NK-92 (cell line): ENCODE results near the gene CTSV.
"Not testable (repeated sequence)": the region's sequence is repeated elsewhere in the genome, so short reads cannot be mapped to it uniquely, and the experiment has no call there.

Experiments used
- DNase-seq: peaks from one replicate; lab custom pipeline; 2025; ENCODE audit not compliant: unreplicated experiment; lab: John Stamatoyannopoulos, UW

The CTSV gene

DNA sequence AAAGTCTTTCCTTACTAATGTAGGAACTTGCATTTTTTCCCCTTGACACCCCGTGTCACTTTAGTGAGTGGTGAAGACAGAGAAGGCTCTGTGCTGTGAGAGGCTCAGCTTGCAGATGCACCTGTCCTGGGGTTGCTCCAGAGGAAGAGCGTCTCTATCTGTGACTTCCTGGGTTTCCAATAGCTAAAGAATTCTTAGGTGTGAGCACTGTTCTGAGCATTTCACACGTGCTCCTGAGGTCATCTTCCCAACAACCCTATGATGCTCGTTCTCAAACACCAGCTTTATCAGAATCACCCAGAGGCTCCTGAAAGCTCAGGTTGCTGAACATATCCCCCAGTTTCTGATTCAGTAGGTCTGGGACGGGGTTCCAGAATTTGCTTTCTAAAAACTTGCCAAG, 6.4 kb upstream of the CTSV start:
- no peak for DNase-seq

DNA sequence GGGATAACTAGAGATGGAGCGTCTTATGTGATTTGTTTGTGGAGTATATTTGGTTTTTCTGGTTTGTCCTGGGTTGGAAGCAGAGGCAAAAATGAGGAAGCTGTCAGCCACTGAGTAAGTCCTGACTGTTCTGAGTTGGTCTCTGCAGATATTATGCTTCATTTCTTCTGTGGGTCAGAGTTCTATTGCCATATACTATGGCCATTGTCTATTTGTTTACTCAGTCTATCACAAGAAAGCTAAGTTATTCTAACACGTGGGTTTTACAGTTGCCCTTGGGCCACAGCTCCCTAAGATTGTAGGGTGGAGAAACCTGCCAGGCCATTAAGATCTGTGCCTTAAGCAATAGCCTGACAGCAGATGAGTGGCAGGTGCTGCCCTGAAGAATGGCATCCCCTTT, 3.0 kb upstream of the CTSV start:
- no peak for DNase-seq

DNA sequence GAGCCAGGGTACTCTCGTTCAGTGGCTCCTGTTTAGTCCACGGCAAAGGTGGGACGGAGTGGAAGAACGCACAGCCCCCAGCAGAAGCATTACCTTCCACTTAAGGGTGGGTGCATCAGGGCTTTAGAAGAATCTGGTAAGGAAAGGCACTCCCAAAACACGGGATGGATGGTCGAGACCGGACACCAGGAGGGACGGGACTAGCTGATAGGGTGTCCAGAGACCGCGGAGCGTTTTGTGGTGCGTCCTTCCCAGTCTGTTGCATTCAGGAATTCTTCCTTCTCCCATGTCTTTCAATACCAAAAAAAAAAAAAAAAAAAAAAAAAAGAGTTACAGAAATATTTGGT, 545 bp upstream of the CTSV start:
- DNase-seq = no peak

DNA sequence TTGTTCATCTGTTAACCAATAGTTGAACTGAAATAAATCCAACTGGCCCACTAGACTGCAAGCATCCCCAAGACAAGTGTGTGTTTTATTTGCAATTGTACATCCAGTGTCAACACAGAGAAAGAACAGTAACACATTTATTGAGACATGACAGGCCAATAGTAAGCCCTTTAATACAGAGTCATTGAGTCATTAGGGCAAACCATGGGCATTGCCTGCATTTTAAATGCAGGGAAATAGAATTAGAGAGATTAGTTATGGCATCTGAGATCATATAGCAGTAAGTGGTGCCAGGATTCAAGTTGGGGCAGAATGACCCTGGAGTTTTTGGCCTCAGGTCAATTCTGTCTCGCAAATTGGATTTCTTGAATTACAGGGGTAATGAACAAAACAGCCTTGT, 15.4 kb downstream of the CTSV start:
- not testable (repeated sequence) for DNase-seq

DNA sequence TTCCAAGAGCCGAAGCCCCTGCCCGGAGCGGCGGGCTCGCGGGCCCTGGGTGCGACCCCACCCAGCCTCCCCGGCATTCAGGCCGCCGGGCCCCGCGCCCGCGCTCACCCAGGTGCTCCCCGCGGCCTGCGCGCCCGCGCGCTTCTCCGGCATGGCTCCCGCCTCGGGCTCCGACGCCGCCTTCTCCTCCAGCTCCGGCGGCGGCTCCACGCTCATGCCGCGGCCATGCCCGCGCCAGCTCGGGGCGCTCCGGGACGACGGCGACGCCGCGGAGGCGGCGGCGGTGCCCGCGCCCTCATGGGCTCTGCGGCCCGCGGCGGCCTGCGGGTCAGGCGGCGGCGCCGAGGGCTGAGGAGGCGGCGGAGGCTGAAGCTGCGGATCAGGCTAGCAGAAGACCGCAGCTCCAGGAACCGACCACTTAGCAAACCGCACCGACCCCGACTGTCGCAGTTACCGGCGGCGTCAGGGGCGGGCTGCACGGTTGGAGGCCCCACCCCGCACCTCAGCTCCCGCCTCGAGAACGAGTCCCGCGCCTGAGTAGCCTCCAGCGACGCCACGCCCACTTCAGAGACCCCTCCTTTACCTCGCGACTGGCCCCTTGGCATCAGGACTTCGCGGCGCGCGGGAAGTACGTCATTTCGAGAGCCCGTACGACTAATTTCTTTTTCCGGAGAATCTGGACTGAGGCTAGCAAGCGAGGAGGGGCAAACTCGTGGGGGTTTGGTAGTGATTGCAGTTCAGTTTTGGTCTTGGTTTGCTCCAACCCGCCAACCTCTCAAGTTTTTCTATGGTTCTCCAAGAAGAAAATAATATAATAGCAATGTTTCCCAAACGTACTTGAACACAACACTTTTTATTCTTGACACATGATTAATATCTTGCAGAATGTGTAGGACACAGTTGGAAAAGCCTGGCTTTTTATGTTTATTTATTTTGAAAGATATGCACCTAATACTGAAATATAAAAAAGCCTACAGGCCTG, 25.5 kb downstream of the CTSV start:
- DNase-seq = not testable (repeated sequence)

DNA sequence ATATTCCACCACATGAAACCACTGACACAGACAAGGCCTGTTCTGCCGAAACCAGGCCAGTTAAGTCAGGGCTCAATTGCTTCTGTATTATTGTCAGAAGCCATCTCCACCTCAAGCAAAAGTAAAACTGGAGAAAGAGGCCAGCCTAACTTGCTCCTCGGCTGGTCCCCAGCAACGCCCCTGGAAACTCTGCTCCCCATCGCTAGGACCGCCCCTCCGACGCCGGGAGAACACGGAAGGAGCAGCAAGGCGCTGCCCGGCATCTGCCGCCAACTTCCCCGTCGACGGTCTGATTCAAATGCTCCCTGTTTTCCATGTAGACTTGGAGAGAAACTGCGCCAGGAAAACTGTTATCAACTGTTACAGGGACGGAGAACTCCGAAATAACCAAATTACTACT, 26.3 kb downstream of the CTSV start:
- not testable (repeated sequence) for DNase-seq

DNA sequence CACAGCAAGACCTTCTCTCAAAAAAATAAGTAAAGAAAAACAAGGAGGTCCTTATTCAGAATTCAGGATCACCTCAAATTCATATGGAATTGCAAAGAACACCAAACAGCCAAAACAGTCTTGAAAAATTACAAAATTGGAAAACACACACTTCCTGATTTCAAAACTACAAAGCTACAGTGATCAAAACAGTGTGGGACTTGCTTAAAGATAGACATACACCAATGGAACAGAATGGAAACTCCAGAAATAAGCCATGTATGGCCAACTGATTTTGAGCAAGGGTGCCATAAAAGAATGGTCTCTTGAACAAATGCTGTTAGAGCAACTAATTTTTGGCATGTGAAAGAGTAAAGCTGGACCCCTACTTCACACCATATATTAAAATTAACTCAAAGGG, 36.7 kb downstream of the CTSV start:
- not testable (repeated sequence) for DNase-seq

DNA sequence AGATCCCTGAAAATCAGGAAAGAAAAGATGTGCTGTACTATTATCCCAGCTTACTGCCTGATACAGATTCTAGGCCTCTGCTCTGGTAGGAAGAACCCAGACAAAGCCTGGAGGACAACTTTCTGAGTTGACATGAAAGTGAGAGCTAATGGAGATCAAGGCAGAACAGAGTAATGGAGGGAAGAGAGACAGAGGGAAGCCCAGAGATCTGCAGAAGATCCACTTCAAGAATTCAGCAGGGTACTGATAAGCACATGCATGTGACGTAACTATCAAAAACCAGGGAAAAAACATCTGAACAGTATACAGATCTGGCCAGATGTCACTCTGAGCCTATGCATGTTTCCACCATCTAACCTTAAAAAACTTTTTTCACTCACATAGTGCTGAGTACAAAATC, 37.6 kb downstream of the CTSV start:
- not testable (repeated sequence) for DNase-seq

DNA sequence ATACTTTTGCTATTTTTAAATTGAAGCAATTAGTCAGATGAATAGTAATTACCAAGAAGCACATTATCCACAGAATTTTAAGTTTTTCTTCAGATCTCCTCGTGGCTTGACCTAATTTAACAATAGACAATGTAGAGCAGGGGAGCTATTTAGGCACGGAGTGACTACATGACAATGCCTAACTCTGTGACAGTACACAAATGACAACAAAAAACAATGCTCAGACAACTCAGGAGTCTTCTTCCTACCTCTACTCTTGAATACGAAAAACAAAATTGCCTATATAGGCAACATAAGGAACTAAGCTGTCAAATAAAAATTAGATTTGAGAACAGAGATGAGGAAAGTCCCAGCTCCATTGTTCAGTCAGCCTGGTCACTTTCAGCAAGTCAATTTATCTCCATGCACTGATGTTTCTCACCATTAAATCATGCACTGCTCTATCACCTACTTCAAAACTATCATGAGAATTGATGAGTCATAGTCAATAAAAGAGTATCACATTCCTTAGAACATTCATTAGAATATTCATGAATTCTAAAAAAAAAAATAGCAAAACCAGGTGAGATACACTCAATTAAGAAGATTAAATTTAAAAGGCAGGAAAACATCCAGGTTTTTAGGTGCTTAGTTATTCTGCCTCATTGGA, 38.7 kb downstream of the CTSV start:
- not testable (repeated sequence) for DNase-seq

DNA sequence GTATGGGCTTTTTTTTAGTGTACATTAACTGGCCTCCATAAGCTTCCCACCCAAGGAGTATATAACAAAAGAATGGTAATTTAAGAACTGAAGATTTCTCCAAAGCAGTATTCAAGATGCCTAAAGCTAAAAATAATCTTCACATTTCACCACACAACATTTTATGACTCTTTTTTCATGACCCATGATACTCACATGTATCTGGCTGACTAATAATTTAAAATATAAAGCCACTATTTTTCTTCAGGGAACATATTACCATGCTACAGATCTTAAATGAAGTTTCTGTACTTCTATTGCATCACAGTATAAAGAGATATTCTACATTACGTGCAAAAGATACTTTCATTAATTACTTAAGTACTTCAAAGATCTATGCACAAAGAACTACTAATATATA, 39.2 kb downstream of the CTSV start:
- not testable (repeated sequence) for DNase-seq

DNA sequence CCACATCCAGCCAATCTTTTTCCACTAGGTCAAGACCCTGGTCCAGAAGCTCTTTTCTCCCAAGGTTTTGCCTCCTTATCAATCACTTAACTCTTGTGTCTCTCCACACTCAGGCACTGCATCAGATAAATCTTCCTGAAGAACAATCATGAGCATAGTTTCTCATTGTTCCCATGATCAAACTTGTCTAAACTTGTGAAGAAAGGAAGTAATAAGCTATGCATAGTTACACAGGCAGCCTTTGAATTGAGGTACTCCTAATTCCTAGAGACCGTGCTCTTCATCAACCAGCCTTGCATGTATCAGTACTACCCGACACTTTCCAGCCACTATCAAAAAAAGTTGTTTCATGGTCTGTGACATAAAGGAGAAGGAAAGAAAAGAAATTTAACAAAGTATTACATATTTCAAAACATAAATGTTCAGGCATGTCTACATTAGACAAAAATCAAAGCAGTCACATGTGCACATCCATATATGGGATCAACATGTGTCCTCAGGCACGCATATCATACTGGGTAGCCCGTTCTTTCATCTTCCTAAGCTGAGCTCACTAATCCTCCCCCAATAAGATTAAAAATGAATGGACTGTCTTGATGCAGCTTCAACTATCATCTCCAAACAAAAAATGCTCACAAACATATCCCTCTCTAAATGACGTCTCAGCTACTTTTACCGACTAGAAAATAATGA, 41.8 kb downstream of the CTSV start:
- DNase-seq = not testable (repeated sequence)

DNA sequence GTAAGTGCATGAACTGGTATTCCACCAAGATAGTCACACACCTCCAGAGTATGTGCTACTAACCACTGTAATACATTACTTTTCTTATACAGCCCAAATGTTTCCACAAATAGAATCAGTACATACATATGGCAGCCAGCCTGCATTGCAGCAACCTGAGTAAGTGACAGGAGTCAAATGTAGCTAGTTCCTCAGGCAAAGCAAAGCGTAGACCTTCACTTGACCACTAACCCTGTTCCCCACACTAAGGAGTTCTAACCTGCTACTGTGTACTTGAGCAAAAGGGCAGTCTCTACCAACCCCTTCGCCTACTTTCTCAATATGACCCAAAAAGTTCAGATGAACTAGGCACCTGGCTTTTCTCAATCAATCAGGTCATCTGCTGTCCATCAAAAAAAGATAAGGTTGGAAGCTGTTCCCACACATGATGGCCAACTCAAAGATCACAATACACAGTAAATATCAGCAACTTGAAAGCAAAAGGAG, 44.4 kb downstream of the CTSV start:
- DNase-seq = not testable (repeated sequence)

DNA sequence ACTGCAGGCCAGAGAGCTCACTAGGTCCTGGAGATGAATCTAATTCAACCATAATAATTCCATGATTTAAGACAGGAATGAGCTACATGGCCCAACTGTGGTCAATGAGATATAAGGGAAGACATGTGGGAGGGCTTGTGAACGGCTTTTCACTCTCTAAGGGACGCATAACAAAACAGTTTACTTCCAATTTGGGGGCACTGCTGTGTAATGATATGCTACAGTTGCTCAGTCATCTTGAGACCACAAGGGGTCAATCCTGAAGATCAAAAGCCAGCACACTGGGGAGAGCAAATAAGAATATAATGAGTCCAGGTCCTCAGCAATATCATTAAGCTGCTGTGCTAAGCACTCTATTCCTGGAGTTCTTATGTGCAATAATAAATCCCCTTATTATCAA, 46.6 kb downstream of the CTSV start:
- DNase-seq = not testable (repeated sequence)

DNA sequence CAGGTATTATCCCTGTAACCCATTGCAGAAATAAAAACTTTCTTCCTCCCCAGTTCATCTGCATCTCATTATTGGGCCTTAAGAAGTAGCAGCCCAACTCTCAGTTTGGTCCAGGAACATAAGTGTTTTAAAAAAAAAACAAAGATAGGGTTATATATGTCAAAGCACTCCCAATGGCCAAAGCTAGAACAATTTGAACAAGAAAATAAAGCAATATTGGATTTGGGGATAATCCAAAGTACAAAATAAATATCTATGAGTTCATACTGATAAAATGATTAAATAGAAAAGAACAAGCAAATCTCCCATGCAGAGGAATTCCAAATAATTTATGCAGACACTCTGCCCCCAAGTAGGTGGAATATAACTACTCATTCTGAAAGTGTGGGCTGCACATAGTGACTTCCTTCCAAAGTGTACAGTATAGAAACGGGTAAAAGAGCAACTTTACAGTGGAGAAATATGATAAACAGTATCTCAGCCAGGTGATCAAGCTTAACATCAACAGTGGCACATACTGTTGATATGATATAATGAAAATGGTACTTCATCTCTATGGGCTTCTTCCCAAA, 49.1 kb downstream of the CTSV start:
- not testable (repeated sequence) for DNase-seq

DNA sequence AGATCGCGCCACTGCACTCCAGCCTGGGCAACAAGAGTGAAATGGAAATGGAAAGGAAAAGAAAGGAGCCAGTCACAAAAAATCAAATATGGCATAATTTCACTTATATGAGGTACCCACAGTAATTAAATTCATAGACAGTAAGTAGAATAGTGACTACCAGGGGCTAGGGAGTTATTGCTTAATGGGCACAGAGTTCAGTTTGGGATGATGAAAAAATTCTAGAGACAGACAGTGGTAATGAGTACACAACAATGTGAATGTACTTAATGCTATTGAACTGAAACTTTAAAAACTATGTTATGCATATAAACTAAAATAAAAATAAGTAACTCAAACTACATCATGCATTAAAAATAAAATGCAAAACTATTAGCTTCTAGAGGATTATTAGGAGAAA, 54.1 kb downstream of the CTSV start:
- not testable (repeated sequence) for DNase-seq

DNA sequence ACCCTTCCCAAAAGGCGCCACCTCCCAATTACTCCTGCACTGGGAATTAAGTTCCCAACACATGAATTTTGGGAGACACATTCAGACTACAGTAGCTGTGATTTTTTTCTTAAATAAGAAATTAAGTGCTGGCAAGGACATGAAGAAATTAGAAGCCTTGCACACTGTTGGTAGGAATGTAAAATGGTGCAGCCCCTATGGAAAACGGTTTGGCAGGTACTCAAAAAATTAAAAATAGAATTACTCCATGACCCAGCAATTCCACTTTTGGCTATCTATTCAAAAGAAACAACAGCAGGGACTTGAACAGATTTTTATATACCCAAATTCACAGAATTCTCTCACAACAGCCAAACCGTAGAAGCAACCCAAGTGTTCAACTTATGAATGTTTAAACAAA, 54.8 kb downstream of the CTSV start:
- not testable (repeated sequence) for DNase-seq

DNA sequence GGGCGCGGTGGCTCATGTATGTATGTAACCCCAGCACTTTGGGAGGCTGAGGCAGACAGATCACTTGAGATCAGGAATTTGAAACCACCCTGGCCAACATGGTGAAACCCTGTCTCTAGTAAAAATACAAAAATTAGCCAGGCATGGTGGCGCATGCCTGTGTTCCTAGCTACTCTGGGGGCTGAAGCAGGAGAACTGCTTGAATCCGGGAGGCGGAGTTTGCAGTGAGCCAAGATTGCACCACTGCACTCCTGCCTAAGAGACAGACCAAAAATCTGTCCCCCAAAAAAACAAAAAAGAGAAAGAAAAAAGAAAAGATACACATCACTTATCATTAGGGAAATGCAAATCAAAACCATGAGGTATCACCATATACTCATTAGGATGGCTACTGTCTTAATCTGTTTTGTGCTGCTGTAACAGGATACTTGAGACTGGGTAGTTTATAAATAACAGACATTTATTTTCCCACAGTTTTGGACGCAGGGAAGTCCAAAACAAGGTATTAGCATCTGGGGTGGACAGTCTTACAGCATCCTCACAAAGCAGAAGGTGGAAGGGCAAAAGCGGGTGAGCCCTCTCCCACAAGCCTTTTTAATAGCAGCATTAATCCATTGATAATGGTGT, 55.3 kb downstream of the CTSV start:
- not testable (repeated sequence) for DNase-seq
